Measurements from ENCODE around the gene SPEF2. TPM values are rescaled to one million over a fixed set of nuclear protein-coding genes. Genes with fewer than 3 reads are reported as not detected.

The SPEF2 gene
- total RNA-seq, 1 donor from 2014 or later: 9.9 TPM

DNA sequence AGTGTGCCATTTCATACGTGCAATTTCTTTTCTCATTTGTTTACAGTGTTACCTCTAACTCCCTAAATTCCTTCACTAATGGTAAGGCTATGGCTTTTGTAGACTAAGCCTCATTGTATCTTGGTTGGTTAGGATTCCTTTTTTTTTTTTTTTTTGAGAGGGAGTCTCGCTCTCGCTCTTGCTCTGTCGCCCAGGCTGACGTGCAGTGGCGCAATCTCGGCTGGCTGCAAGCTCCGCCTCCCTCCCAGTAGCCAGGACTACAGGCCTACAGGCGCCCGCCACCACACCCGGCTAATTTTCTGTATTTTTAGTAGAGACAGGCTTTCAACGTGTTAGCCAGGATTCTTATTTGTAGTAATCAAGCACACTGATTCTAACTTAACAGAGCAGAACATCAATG lies 57.7 kb downstream of the SPEF2 start:
- H3K27ac ChIP-seq: no peak overlapping the region
- no peaks in the 10 kb centered on the region for H3K36me3 ChIP-seq
- intact Hi-C loops (cut with DNase I): no loop called here
- no peaks in the 10 kb centered on the region for H3K27me3 ChIP-seq
- no peak for ATAC-seq
- TF ChIP-seq, protein P1, sequence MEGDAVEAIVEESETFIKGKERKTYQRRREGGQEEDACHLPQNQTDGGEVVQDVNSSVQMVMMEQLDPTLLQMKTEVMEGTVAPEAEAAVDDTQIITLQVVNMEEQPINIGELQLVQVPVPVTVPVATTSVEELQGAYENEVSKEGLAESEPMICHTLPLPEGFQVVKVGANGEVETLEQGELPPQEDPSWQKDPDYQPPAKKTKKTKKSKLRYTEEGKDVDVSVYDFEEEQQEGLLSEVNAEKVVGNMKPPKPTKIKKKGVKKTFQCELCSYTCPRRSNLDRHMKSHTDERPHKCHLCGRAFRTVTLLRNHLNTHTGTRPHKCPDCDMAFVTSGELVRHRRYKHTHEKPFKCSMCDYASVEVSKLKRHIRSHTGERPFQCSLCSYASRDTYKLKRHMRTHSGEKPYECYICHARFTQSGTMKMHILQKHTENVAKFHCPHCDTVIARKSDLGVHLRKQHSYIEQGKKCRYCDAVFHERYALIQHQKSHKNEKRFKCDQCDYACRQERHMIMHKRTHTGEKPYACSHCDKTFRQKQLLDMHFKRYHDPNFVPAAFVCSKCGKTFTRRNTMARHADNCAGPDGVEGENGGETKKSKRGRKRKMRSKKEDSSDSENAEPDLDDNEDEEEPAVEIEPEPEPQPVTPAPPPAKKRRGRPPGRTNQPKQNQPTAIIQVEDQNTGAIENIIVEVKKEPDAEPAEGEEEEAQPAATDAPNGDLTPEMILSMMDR (IDR thresholded peaks at IDR 0.05): no peak
- H3K4me3 ChIP-seq: no peak overlapping the region
- no peak for DNase-seq
- no peaks in the 10 kb centered on the region for H3K4me1 ChIP-seq
- H3K9me3 ChIP-seq: no peaks in the 10 kb centered on the region

DNA sequence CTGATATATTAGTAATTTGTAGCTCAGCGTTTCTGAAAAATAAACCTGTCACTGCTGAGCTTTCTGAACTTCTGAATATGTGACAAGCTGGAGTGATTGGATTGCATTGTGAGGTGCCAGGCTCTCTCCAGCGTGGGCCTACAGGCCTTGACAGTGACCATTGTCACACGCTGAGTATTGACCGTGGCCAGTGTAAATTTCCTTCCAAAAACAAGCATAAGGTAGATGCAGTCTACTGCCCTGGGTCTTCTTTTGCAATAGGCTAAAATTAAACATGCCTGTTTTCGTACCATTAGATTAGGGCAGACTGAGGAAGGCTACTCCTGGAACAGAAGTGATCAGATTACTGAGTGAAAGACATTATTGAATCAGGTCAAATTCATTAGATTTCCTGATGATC lies 60.2 kb downstream of the SPEF2 start:
- Histone ChIP-seq H3K4me1 (no peaks in the 10 kb centered on the region), H3K36me3 (no peaks in the 10 kb centered on the region), H3K9me3 (no peaks in the 10 kb centered on the region), H3K4me3 (no peak overlapping the region), H3K27me3 (no peaks in the 10 kb centered on the region), H3K27ac (no peak overlapping the region)
- TF ChIP-seq, protein P1 (IDR thresholded peaks at IDR 0.05): no peak
- intact Hi-C loops (cut with DNase I): no loop called here
- no peak for ATAC-seq
- DNase-seq: no peak

DNA sequence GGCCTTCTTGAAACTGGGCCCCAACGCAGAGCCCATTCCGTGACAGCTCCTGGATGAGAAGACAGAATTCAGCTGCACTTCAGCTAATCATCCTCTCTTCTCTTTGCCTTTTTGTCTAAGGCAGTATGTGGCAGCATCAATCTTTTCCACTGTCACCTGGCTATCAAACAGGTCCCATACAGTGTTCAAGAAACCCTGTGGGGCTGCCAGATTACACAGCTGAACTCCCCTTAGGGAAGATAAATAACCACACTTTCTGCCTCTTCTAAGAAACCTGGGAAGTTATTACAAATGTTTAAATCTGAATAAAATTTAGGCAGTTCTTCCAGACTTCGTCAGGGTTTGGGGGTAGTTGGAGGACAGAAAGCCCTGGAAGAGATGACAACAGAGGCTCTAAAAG lies 61.0 kb downstream of the SPEF2 start:
- ATAC-seq (no peak), DNase-seq (no peak)
- Histone ChIP-seq H3K27ac (no peak overlapping the region), H3K4me3 (no peak overlapping the region), H3K4me1 (no peaks in the 10 kb centered on the region), H3K9me3 (no peaks in the 10 kb centered on the region), H3K36me3 (no peaks in the 10 kb centered on the region), H3K27me3 (no peaks in the 10 kb centered on the region)
- intact Hi-C loops (cut with DNase I): no loop called here
- TF ChIP-seq, protein P1 (IDR thresholded peaks at IDR 0.05): no peak

DNA sequence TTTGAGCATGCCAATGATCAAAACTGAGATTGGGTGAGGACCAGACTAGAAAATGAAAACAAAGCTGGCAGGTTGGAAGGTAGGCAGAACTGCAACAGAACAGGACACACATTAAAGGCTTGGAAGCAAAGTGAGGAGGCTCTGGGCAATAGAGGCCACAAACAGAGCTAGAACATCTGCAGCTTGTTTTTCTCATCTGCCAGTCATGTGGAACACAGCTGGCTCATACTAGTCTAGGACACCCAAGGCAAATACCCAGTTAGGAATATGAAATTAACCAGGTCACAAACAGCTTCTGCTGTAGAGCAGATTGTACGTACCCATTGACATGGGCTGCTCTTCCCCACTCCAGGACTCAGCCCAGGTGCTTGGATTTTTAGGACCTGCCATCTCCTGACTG lies 61.7 kb downstream of the SPEF2 start:
- H3K4me1 ChIP-seq: no peaks in the 10 kb centered on the region
- no peaks in the 10 kb centered on the region for H3K27me3 ChIP-seq
- intact Hi-C loops (cut with DNase I): no loop called here
- TF ChIP-seq, protein P1 (IDR thresholded peaks at IDR 0.05): no peak
- no peak overlapping the region for H3K4me3 ChIP-seq
- H3K9me3 ChIP-seq: no peaks in the 10 kb centered on the region
- DNase-seq: no peak
- no peaks in the 10 kb centered on the region for H3K36me3 ChIP-seq
- no peak for ATAC-seq
- no peak overlapping the region for H3K27ac ChIP-seq

DNA sequence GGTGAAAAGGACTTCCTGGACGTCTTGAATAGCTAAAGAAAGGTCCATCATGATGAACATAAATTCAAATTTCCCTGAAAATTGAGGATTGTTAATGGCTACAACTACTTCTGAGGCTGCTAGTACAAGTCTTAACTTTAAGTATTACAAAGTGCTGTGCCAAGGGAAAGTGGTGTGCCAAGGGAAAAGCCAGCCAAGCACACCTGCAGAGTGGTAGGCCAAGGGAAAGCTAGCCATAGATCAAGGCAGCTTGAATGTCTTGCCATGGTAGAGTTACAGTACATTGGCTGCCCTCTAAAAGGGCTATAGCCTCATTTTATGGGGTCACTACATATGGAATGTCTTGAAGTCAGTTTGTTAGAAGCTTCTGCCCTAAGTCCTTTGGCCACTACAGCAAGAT lies 64.2 kb downstream of the SPEF2 start:
- no peak overlapping the region for H3K27ac ChIP-seq
- TF ChIP-seq, protein P1 (IDR thresholded peaks at IDR 0.05): no peak
- DNase-seq (no peak), ATAC-seq (no peak)
- H3K27me3 ChIP-seq: no peaks in the 10 kb centered on the region
- H3K4me3 ChIP-seq: no peak overlapping the region
- no peaks in the 10 kb centered on the region for H3K9me3 ChIP-seq
- intact Hi-C loops (cut with DNase I): no loop called here
- H3K4me1 ChIP-seq: no peaks in the 10 kb centered on the region
- no peaks in the 10 kb centered on the region for H3K36me3 ChIP-seq

DNA sequence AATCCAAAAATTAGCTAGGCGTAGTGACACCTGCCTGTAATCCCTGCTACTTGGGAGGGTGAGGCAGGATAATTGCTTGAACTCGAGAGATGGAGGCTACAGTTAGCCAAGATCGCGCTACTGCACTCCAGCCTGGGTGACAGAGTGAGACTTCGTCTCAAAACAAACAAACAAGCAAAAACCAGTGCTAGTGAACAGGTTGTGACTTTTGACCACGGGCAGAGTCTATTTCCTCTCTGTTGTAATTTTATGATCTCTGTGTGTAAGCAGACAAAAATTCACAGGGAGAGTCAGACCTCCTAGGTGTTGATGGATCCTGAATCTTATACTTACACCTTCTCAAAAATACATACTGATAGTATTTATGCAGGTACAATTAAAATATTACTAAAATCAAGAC lies 65.8 kb downstream of the SPEF2 start:
- no peak overlapping the region for H3K4me3 ChIP-seq
- TF ChIP-seq, protein P1 (IDR thresholded peaks at IDR 0.05): no peak
- no peaks in the 10 kb centered on the region for H3K27me3 ChIP-seq
- intact Hi-C loops (cut with DNase I): no loop called here
- H3K36me3 ChIP-seq: no peaks in the 10 kb centered on the region
- no peaks in the 10 kb centered on the region for H3K9me3 ChIP-seq
- no peaks in the 10 kb centered on the region for H3K4me1 ChIP-seq
- no peak overlapping the region for H3K27ac ChIP-seq
- ATAC-seq (no peak), DNase-seq (no peak)

All from upper lobe of right lung (tissue), 1 donor.